CD14-positive monocyte (primary cell): ENCODE results near the gene TSPEAR. TPM values are rescaled to one million over a fixed set of nuclear protein-coding genes. Genes with fewer than 3 reads are reported as not detected.
A peak's percentile ranks its signal among the peaks of the same experiment; 100 is the strongest.

Source experiments
- DNase-seq, 3 donors: peaks; one replicate each; pipeline ENCODE4 v3.0.0-alpha.2; 2011 to 2022
- H2AFZ ChIP-seq: 2 replicates; pipeline ENCODE4 v1.6.0; 2012; ENCODE audit warnings: mild to moderate bottlenecking, low read depth, low read length, inconsistent platforms; ENCODE audit not compliant: insufficient read depth, poor library complexity, severe bottlenecking
- H3K27ac ChIP-seq, 2 donors: 1 replicate in 1 of 2; 2 replicates in 1 of 2; pipeline ENCODE4 v1.5.1; 2012 to 2013; ENCODE audit warnings: low read length in 2 of 2, control low read depth in 1 of 2, inconsistent platforms in 1 of 2, low read depth in 1 of 2, mild to moderate bottlenecking in 1 of 2
- H3K27me3 ChIP-seq, 2 donors: one replicate each; pipeline versions ENCODE4 v1.6.0 to v1.6.1; 2011 to 2013; ENCODE audit warnings: low read length in 2 of 2; ENCODE audit not compliant: control insufficient read depth in 2 of 2, insufficient read depth in 2 of 2
- H3K36me3 ChIP-seq, 2 donors: replicated peaks in 1 of 2; 1 replicate in 1 of 2; 2 replicates in 1 of 2; pipeline versions ENCODE4 v1.5.1 to v1.6.1; 2012 to 2013; ENCODE audit warnings: low read length in 2 of 2, control low read depth in 1 of 2, inconsistent platforms in 1 of 2, mild to moderate bottlenecking in 1 of 2; ENCODE audit not compliant: insufficient read depth in 2 of 2, control insufficient read depth in 1 of 2
- H3K4me1 ChIP-seq, 2 donors: 1 replicate in 1 of 2; 2 replicates in 1 of 2; pipeline versions ENCODE4 v1.5.1 to v1.6.1; 2012 to 2013; ENCODE audit warnings: low read length in 2 of 2, control low read depth in 1 of 2, inconsistent platforms in 1 of 2, mild to moderate bottlenecking in 1 of 2, moderate library complexity in 1 of 2; ENCODE audit not compliant: insufficient read depth in 2 of 2, control insufficient read depth in 1 of 2
- H3K4me2 ChIP-seq: replicated peaks from 2 replicates; pipeline ENCODE3; 2012; ENCODE audit warnings: low read length, moderate library complexity, mild to moderate bottlenecking; ENCODE audit not compliant: poor library complexity, severe bottlenecking; ENCODE audit errors: extremely low read depth
- H3K4me3 ChIP-seq, 3 experiments: fragments of 200-600 bp in 1 of 3; sonication (generic) in 1 of 3; replicated peaks in 1 of 3; 1 replicate in 2 of 3; 2 replicates in 1 of 3; pipeline ENCODE4 v1.5.1; 2011 to 2013; ENCODE audit warnings: low read length in 3 of 3, mild to moderate bottlenecking in 3 of 3, control low read depth in 2 of 3, low read depth in 2 of 3, inconsistent platforms in 1 of 3, moderate library complexity in 1 of 3
- H3K79me2 ChIP-seq: 2 replicates; pipeline ENCODE4 v1.6.0; 2012; ENCODE audit warnings: mild to moderate bottlenecking, control low read depth, inconsistent platforms, low read length, moderate library complexity; ENCODE audit not compliant: insufficient read depth
- H3K9ac ChIP-seq: 2 replicates; pipeline ENCODE4 v1.6.0; 2017; ENCODE audit warnings: low read length, mild to moderate bottlenecking; ENCODE audit not compliant: insufficient read depth, poor library complexity, severe bottlenecking
- H3K9me3 ChIP-seq, 2 donors: replicated peaks in 1 of 2; 1 replicate in 1 of 2; 2 replicates in 1 of 2; pipeline versions ENCODE4 v1.5.1 to v1.6.1; 2012 to 2013; ENCODE audit warnings: low read length in 2 of 2, control low read depth in 1 of 2; ENCODE audit not compliant: control insufficient read depth in 1 of 2, insufficient read depth in 1 of 2
- H4K20me1 ChIP-seq: 2 replicates; pipeline ENCODE4 v1.6.0; 2012; ENCODE audit warnings: mild to moderate bottlenecking, low read length, control low read depth, moderate library complexity; ENCODE audit not compliant: insufficient read depth
- H3K27ac Mint-ChIP-seq, 7 donors: one replicate each; pipeline ENCODE4 v1.8.0; 2020; ENCODE audit warnings: mild to moderate bottlenecking in 7 of 7, mixed read lengths in 7 of 7, moderate library complexity in 6 of 7, inconsistent platforms in 2 of 7
- H3K27me3 Mint-ChIP-seq, 3 donors: one replicate each; pipeline ENCODE4 v1.8.0; 2021 to 2022; ENCODE audit warnings: low read depth in 3 of 3, mild to moderate bottlenecking in 3 of 3, mixed read lengths in 3 of 3, moderate library complexity in 3 of 3, inconsistent platforms in 1 of 3
- H3K36me3 Mint-ChIP-seq, 2 donors: one replicate each; pipeline ENCODE4 v1.8.0; 2020; ENCODE audit warnings: mixed read lengths in 2 of 2, inconsistent platforms in 1 of 2, mild to moderate bottlenecking in 1 of 2
- H3K4me1 Mint-ChIP-seq: one replicate; pipeline ENCODE4 v1.8.0; 2020; ENCODE audit warnings: mild to moderate bottlenecking, mixed read lengths
- H3K4me3 Mint-ChIP-seq, 2 donors: one replicate each; pipeline ENCODE4 v1.8.0; 2020; ENCODE audit warnings: mild to moderate bottlenecking in 2 of 2, mixed read lengths in 2 of 2, moderate library complexity in 1 of 2
- H3K9me3 Mint-ChIP-seq, 7 donors: one replicate each; pipeline ENCODE4 v1.8.0; 2020 to 2022; ENCODE audit warnings: mixed read lengths in 7 of 7, mild to moderate bottlenecking in 6 of 7, moderate library complexity in 6 of 7, inconsistent platforms in 2 of 7
- CTCF ChIP-seq: fragments of 200-600 bp; IDR thresholded peaks from one replicate; pipeline ENCODE4 v1.8.0; 2022; ENCODE audit warnings: antibody characterized with exemption, mild to moderate bottlenecking
- WGBS: methylation state at CpG from one replicate; pipeline ENCODE4 v1.1.5; 2013; ENCODE audit warnings: missing lambda C conversion rate; ENCODE audit not compliant: insufficient coverage; 5-methylcytosine and 5-hydroxymethylcytosine counted together
- intact Hi-C, 2 donors: fragments of 100-400 bp; cut with micrococcal nuclease; formaldehyde crosslinking; loops; one replicate each; pipeline versions ENCODE4 v1.15.0 to v1.15.1; 2023
- polyA plus RNA-seq, 3 donors: library from polyadenylated mRNA; depleted of rRNA in 1 of 3; unstranded in 2 of 3; stranded (reverse) in 1 of 3; fragments of 300-500 nt in 2 of 3; fragments of >200 nt in 1 of 3; fragmentation: Illumina TruSeq in 2 of 3; gene quantifications; 1 replicate in 2 of 3; 2 replicates in 1 of 3; pipeline ENCODE4 v1.2.3, GENCODE V29; 2012 to 2021

Gene TSPEAR
- polyA plus RNA-seq, 3 donors, result not detected

GRCh38 chr21:44485796-44486195 lies 225.6 kb downstream of the TSPEAR start:
- Histone ChIP-seq H3K36me3 (no peaks in the 10 kb centered on the region), H4K20me1 (no peaks in the 10 kb centered on the region), H3K79me2 (no peaks in the 10 kb centered on the region), H3K4me1 (no peaks in the 10 kb centered on the region), H3K4me2 (no peak overlapping the region), H3K9me3 (peaks cover 6 to 13% of the 10 kb centered on the region in 2 donors), H3K27ac (no peak overlapping the region), H3K9ac (no peak overlapping the region), H2AFZ (no peak overlapping the region), H3K4me3 (no peak overlapping the region), H3K27me3 (peaks cover 0 to 3% of the 10 kb centered on the region in 2 donors)
- Mint-ChIP-seq H3K4me1 (no peaks in the 10 kb centered on the region), H3K36me3 (no peaks in the 10 kb centered on the region), H3K27me3 (peaks cover 5 to 11% (median 6%) of the 10 kb centered on the region in 3 donors), H3K9me3 (peaks cover 7 to 18% (median 11%) of the 10 kb centered on the region in 7 donors), H3K4me3 (peak overlapping the region in 1 of 2 donors; percentile 12), H3K27ac (no peak overlapping the region)
- WGBS, result 85% methylated on average over 6 of the region's 10 CpGs
- intact Hi-C loops, result no loop called here
- TF ChIP-seq CTCF, result no peak
- no peak for DNase-seq

- Histone ChIP-seq H3K36me3 (no peaks in the 10 kb centered on the region), H4K20me1 (no peaks in the 10 kb centered on the region), H3K9ac (no peak overlapping the region), H3K4me1 (no peaks in the 10 kb centered on the region), H3K79me2 (no peaks in the 10 kb centered on the region), H3K27me3 (peaks cover 0 to 3% of the 10 kb centered on the region in 2 donors), H3K4me3 (peak overlapping the region in 1 of 3 experiments; percentile 4), H3K27ac (no peak overlapping the region), H3K4me2 (no peak overlapping the region), H3K9me3 (peaks cover 6 to 11% of the 10 kb centered on the region in 2 donors), H2AFZ (no peak overlapping the region)
- intact Hi-C loops, result no loop called here
- WGBS, result 84% methylated on average over 19 of the region's 25 CpGs
- Mint-ChIP-seq H3K36me3 (no peaks in the 10 kb centered on the region), H3K27me3 (peaks cover 5 to 11% (median 6%) of the 10 kb centered on the region in 3 donors), H3K4me3 (peak overlapping the region in 1 of 2 donors; percentile 12), H3K9me3 (peaks cover 6 to 14% (median 9%) of the 10 kb centered on the region in 7 donors), H3K27ac (peak overlapping the region in 1 of 7 donors; percentile 50), H3K4me1 (no peaks in the 10 kb centered on the region)
- no peak for TF ChIP-seq CTCF
- no peak for DNase-seq
Observed at GRCh38 chr21:44485254-44485793, 226.0 kb downstream of the TSPEAR start.
